ENCODE measurements around the gene IFNL1.
"Not testable (repeated sequence)": the region's sequence is repeated elsewhere in the genome, so short reads cannot be mapped to it uniquely, and the experiment has no call there.

IFNL1 gene

DNA sequence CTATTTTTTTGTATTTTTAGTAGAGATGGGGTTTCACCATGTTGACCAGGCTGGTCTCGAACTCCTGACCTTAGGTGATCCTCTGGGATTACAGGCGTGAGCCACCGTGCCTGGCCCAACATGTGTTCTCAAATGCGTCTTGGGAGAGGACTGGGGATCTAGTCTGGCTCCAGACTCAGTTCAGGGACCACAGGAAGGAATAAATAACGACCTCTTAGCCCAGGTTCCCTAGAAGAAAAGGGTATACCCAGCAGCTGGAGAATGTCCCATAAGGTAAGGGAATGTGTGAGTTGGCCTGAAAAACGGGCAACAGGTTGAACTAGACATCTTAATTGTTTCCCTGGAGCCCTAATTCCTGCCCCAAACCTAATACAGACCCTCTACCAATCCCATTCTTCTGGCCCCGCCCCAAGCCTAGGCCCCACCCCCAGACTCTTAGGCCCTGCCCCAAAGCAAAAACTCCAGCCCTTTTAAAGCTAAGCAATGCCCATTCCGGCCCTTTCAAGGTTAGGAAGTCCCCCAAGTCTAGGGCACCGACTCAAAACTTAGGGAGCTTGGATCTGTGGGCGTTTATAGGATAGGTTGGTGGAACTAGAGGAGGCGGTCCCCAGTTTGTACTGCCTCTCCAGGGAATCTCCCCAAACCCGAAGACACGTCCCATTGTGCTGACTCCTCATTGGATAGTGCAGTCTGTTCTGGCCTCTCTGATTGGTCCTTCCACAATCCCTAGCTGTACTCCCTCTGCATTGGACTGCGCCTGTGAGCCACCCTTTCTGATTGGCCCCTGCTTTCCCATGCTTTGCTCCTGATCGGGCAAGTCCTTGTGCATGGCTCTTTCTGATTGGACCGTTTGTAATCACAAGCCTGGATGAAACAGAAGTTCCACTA is 29.8 kb downstream of the IFNL1 start:
- peaks cover 20 to 36% of the 10 kb centered on the region in 2 donors for H3K4me1 Mint-ChIP-seq
- DNase-seq (no peak), ATAC-seq (replicated peaks) (peak in 1 of 2 donors; percentile 29)
- H3K36me3 Mint-ChIP-seq = peaks cover 14 to 25% of the 10 kb centered on the region in 2 donors
- peak overlapping the region; percentile 51 for H3K27ac Mint-ChIP-seq
- no peaks in the 10 kb centered on the region for H3K9me3 Mint-ChIP-seq
- peaks cover 0 to 6% of the 10 kb centered on the region in 2 donors for H3K27me3 Mint-ChIP-seq
- H3K4me3 Mint-ChIP-seq = no peak overlapping the region

DNA sequence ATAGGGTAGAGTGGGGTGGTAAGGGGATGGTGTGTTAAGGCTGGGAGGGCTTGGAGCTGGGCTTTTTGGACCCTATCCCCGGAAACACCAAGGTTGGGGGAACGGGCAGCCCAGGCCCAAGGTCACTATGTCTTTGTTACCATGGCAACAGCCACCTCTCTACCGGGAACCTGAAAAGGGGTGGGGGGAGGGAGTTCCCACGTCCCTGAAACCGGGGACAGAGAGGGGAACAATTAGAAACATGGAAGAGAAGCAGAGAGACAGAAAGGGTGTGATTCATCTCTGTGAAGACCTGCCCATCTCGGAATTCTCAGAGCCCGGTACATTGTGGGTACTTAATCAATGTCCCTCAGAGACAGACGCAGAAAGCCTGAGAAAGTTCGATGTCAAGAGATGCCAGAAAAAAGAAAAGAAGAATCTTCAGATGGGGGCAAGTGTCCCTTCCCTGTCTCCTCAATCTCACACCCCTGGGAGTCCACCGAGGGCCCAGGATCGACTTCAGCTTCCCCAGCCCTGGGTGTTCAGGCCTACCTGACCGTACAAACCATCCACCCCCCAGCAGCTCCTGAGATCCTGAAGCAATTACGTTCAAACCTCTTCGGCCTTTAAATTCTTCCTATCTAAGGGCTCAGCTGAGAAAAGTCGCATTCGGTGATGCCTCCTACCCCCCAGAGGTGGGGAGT is 31.3 kb downstream of the IFNL1 start:
- Mint-ChIP-seq H3K27ac (no peak overlapping the region), H3K4me3 (no peak overlapping the region), H3K27me3 (no peaks in the 10 kb centered on the region), H3K9me3 (no peaks in the 10 kb centered on the region), H3K36me3 (peaks cover 17 to 28% of the 10 kb centered on the region in 2 donors), H3K4me1 (peaks cover 17 to 35% of the 10 kb centered on the region in 2 donors)
- DNase-seq (no peak), ATAC-seq (replicated peaks) (peak in 1 of 2 donors; percentile 8)

GRCh38 chr19:39328046-39328705 is 32.0 kb downstream of the IFNL1 start:
- ATAC-seq (replicated peaks) (peak; percentile 60 to 64), DNase-seq (peak; percentile 48)
- H3K27me3 Mint-ChIP-seq = no peaks in the 10 kb centered on the region
- H3K4me3 Mint-ChIP-seq = no peak overlapping the region
- H3K27ac Mint-ChIP-seq = peak overlapping the region; percentile 20
- H3K9me3 Mint-ChIP-seq = no peaks in the 10 kb centered on the region
- H3K4me1 Mint-ChIP-seq = peaks cover 21 to 41% of the 10 kb centered on the region in 2 donors
- H3K36me3 Mint-ChIP-seq = peaks cover 22 to 28% of the 10 kb centered on the region in 2 donors

- Mint-ChIP-seq H3K4me3 (no peak overlapping the region), H3K27me3 (no peaks in the 10 kb centered on the region), H3K36me3 (peaks cover 23 to 29% of the 10 kb centered on the region in 2 donors), H3K9me3 (no peaks in the 10 kb centered on the region), H3K27ac (peak overlapping the region; percentile 25), H3K4me1 (peaks cover 23 to 48% of the 10 kb centered on the region in 2 donors)
- no peak for ATAC-seq (replicated peaks)
- no peak for DNase-seq
Observed at GRCh38 chr19:39329948-39330347, 33.7 kb downstream of the IFNL1 start.

DNA sequence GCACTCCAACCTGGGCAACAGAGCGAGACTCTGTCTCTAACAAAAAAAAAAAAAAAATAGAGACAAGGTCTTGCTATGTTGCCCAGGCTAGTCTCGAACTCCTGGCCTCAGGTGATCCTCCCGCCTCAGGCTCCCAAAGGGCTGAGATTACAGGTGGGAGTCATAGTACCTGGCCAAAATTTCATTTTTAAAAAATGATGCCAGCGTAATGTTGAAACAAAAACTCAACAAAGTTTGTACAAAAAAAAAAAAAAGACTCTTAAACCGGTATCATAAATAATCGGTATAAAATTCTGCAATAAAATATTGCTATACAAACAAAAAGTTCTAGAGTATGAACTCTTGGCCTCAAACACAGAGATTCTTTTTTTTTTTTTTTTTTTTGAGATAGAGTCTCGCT is 36.1 kb downstream of the IFNL1 start:
- peaks cover 31 to 62% of the 10 kb centered on the region in 2 donors for H3K4me1 Mint-ChIP-seq
- ATAC-seq (replicated peaks) = no peak
- peaks cover 0 to 2% of the 10 kb centered on the region in 2 donors for H3K9me3 Mint-ChIP-seq
- H3K36me3 Mint-ChIP-seq = peaks cover 21 to 23% of the 10 kb centered on the region in 2 donors
- no peak for DNase-seq
- no peaks in the 10 kb centered on the region for H3K27me3 Mint-ChIP-seq
- H3K4me3 Mint-ChIP-seq = no peak overlapping the region
- H3K27ac Mint-ChIP-seq = no peak overlapping the region

DNA sequence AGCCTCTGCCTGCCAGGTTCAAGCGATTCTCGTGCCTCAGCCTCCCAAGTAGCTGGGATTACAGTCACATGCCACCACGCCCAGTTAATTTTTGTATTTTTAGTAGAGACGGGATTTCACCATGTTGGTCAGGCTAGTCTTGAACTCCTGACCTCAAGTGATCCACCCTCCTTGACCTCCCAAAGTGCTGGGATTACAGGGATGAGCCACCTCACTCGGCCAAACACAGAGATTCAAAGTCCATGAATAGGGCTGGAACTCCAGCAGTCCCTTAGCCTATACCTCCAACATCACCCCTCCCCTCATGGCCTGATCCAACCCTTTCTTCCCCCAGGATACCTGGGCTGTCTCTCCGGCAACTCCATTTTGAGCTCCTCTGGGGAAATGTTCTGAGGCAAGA is 36.5 kb downstream of the IFNL1 start:
- H3K4me3 Mint-ChIP-seq; H3K27me3 Mint-ChIP-seq; ATAC-seq (replicated peaks); DNase-seq; H3K9me3 Mint-ChIP-seq: not testable (repeated sequence)
- peak overlapping the region; percentile 80 for H3K27ac Mint-ChIP-seq
- H3K4me1 Mint-ChIP-seq = peaks cover 35 to 66% of the 10 kb centered on the region in 2 donors
- H3K36me3 Mint-ChIP-seq = peaks cover 21 to 23% of the 10 kb centered on the region in 2 donors

- no peaks in the 10 kb centered on the region for H3K27me3 Mint-ChIP-seq
- H3K4me3 Mint-ChIP-seq = no peak overlapping the region
- no peak for ATAC-seq (replicated peaks)
- DNase-seq = no peak
- H3K36me3 Mint-ChIP-seq = peaks cover 17 to 20% of the 10 kb centered on the region in 2 donors
- H3K4me1 Mint-ChIP-seq = peaks cover 34 to 66% of the 10 kb centered on the region in 2 donors
- peaks cover 0 to 2% of the 10 kb centered on the region in 2 donors for H3K9me3 Mint-ChIP-seq
- no peak overlapping the region for H3K27ac Mint-ChIP-seq
Observed at GRCh38 chr19:39333507-39333906, 37.3 kb downstream of the IFNL1 start.

DNA sequence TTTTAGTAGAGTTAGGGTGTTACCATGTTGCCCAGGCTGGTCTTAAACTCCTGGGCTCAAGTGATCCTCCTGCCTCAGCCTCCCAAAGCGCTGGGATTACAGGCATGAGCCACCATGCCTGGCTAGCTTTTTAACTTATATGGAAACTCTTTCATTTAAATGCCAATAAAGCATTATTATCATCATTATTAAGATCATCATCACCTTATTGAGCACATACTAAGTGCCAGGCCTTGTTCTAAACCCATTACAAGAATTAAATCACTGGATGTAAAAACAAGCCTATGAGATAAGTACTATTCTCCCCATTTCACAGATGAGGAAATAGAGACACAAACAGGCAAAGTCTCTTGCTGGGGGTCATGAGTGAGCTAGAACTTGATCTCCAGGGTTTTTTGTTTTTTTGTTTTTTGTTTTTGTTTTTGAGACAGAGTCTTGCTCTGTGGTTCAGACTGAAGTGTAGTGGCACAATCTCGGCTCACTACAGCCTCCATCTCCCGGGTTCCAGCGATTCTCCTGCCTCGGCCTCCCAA is 38.3 kb downstream of the IFNL1 start:
- no peak for ATAC-seq (replicated peaks)
- DNase-seq = no peak
- Mint-ChIP-seq H3K4me3 (peak overlapping the region; percentile 99 to 100), H3K4me1 (peaks cover 27 to 58% of the 10 kb centered on the region in 2 donors), H3K27me3 (no peaks in the 10 kb centered on the region), H3K9me3 (peaks cover 0 to 2% of the 10 kb centered on the region in 2 donors), H3K27ac (peak overlapping the region; percentile 97), H3K36me3 (peaks cover 9 to 15% of the 10 kb centered on the region in 2 donors)

GRCh38 chr19:39335168-39335548 is 39.0 kb downstream of the IFNL1 start:
- Mint-ChIP-seq H3K27ac (peak overlapping the region; percentile 97), H3K4me3 (peak overlapping the region; percentile 99 to 100), H3K36me3 (peaks cover 9 to 15% of the 10 kb centered on the region in 2 donors), H3K4me1 (peaks cover 27 to 57% of the 10 kb centered on the region in 2 donors), H3K9me3 (peaks cover 0 to 2% of the 10 kb centered on the region in 2 donors), H3K27me3 (no peaks in the 10 kb centered on the region)
- DNase-seq (peak; percentile 16), ATAC-seq (replicated peaks) (peak; percentile 55 to 58)

DNA sequence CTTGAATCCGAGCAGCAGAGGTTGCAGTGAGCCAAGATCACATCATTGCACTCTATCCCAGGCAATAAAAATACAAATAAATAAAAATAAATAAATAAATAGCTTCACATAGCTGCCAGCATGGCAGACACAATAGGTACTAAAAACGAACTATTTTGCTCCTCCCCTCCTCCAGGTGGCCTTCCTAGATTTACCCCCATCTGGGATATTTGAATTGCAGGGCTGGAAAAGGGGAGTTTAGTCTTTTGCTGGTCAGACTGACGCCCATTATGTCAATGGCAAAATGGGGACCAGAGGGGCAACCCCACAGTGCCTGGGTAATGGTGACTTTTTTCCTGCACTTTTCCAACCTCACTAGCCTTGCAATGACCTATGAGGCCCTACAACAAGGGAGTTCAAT is 40.3 kb downstream of the IFNL1 start:
- Mint-ChIP-seq H3K27me3 (no peaks in the 10 kb centered on the region), H3K27ac (peak overlapping the region; percentile 97), H3K9me3 (peaks cover 0 to 2% of the 10 kb centered on the region in 2 donors), H3K4me3 (peak overlapping the region in 1 of 2 donors; percentile 100), H3K36me3 (peaks cover 4 to 10% of the 10 kb centered on the region in 2 donors), H3K4me1 (peaks cover 31 to 60% of the 10 kb centered on the region in 2 donors)
- no peak for ATAC-seq (replicated peaks)
- no peak for DNase-seq

GRCh38 chr19:39339674-39340073 is 43.5 kb downstream of the IFNL1 start:
- H3K4me3 Mint-ChIP-seq = no peak overlapping the region
- peaks cover 5 to 13% of the 10 kb centered on the region in 2 donors for H3K36me3 Mint-ChIP-seq
- DNase-seq (no peak), ATAC-seq (replicated peaks) (no peak)
- H3K27ac Mint-ChIP-seq = peak overlapping the region; percentile 65
- peaks cover 0 to 2% of the 10 kb centered on the region in 2 donors for H3K9me3 Mint-ChIP-seq
- no peaks in the 10 kb centered on the region for H3K27me3 Mint-ChIP-seq
- peaks cover 40 to 69% of the 10 kb centered on the region in 2 donors for H3K4me1 Mint-ChIP-seq

- not testable (repeated sequence) for H3K27me3 Mint-ChIP-seq; DNase-seq; ATAC-seq (replicated peaks); H3K9me3 Mint-ChIP-seq; H3K27ac Mint-ChIP-seq
- Mint-ChIP-seq H3K4me1 (peaks cover 39 to 69% of the 10 kb centered on the region in 2 donors), H3K36me3 (peaks cover 2 to 12% of the 10 kb centered on the region in 2 donors), H3K4me3 (peak overlapping the region in 1 of 2 donors; percentile 98)
Observed at GRCh38 chr19:39340156-39340555, 43.9 kb downstream of the IFNL1 start.

- Mint-ChIP-seq H3K4me3 (peak overlapping the region; percentile 94 to 98), H3K27ac (peak overlapping the region; percentile 93), H3K36me3 (peaks cover 5 to 19% of the 10 kb centered on the region in 2 donors), H3K4me1 (peaks cover 42 to 76% of the 10 kb centered on the region in 2 donors), H3K9me3 (no peaks in the 10 kb centered on the region), H3K27me3 (no peaks in the 10 kb centered on the region)
- ATAC-seq (replicated peaks) (peak in 1 of 2 donors; percentile 27), DNase-seq (no peak)
Observed at GRCh38 chr19:39341129-39341718, 45.0 kb downstream of the IFNL1 start.
